CD8-positive, alpha-beta memory T cell (primary cell): ENCODE results near the gene TPO. TPM values are rescaled to one million over a fixed set of nuclear protein-coding genes. Genes with fewer than 3 reads are reported as not detected.
"Not testable (repeated sequence)": the region's sequence is repeated elsewhere in the genome, so short reads cannot be mapped to it uniquely, and the experiment has no call there.

ENCODE experiments used
- CTCF ChIA-PET: fragments of 350-600 bp; sonication (Branson Sonifier 250); formaldehyde crosslinking; loops from one replicate; lab custom pipeline; 2021; ENCODE audit warnings: antibody characterized with exemption; lab: Charles Lee
- POLR2A ChIA-PET: fragments of 350-600 bp; sonication (Branson Sonifier 250); formaldehyde crosslinking; loops from one replicate; lab custom pipeline; 2021; ENCODE audit warnings: antibody characterized with exemption; lab: Charles Lee
- DNase-seq, 5 donors: peaks; one replicate each; pipeline versions ENCODE4 v3.0.0 to v3.0.0-alpha.2; 2020 to 2022; ENCODE audit warnings: mixed read lengths in 1 of 5
- H3K27ac ChIP-seq: one replicate; pipeline ENCODE4 v1.7.0; 2013; ENCODE audit warnings: low read depth, mild to moderate bottlenecking, low read length, moderate library complexity
- H3K27me3 ChIP-seq: 2 replicates; pipeline ENCODE4 v1.7.0; 2013; ENCODE audit warnings: low read length, mild to moderate bottlenecking; ENCODE audit not compliant: insufficient read depth, poor library complexity, severe bottlenecking
- H3K36me3 ChIP-seq: 2 replicates; pipeline ENCODE4 v1.7.0; 2013; ENCODE audit warnings: mild to moderate bottlenecking, low read length, moderate library complexity; ENCODE audit not compliant: insufficient read depth
- H3K4me1 ChIP-seq: 2 replicates; pipeline ENCODE4 v1.7.0; 2013; ENCODE audit warnings: mild to moderate bottlenecking, low read length, moderate library complexity; ENCODE audit not compliant: insufficient read depth
- H3K4me3 ChIP-seq: 2 replicates; pipeline ENCODE4 v1.7.0; 2013; ENCODE audit warnings: mild to moderate bottlenecking, low read length
- H3K9me3 ChIP-seq: 2 replicates; pipeline ENCODE4 v1.7.0; 2013; ENCODE audit warnings: mild to moderate bottlenecking, low read length
- H3K27ac Mint-ChIP-seq, 8 donors: one replicate each; pipeline ENCODE4 v1.8.0; 2020 to 2021; ENCODE audit warnings: mixed read lengths in 8 of 8, mild to moderate bottlenecking in 6 of 8, inconsistent platforms in 3 of 8, moderate library complexity in 3 of 8
- H3K27me3 Mint-ChIP-seq, 2 donors: one replicate each; pipeline ENCODE4 v1.8.0; 2020 to 2021; ENCODE audit warnings: mixed read lengths in 2 of 2, mild to moderate bottlenecking in 1 of 2, moderate library complexity in 1 of 2
- H3K36me3 Mint-ChIP-seq, 3 donors: one replicate each; pipeline ENCODE4 v1.8.0; 2020 to 2021; ENCODE audit warnings: mixed read lengths in 3 of 3, inconsistent platforms in 1 of 3, mild to moderate bottlenecking in 1 of 3
- H3K4me1 Mint-ChIP-seq, 3 donors: one replicate each; pipeline ENCODE4 v1.8.0; 2020 to 2021; ENCODE audit warnings: mixed read lengths in 3 of 3, inconsistent platforms in 1 of 3, mild to moderate bottlenecking in 1 of 3
- H3K4me3 Mint-ChIP-seq, 7 donors: one replicate each; pipeline ENCODE4 v1.8.0; 2020 to 2021; ENCODE audit warnings: mixed read lengths in 7 of 7, mild to moderate bottlenecking in 6 of 7, moderate library complexity in 4 of 7, inconsistent platforms in 2 of 7
- H3K9me3 Mint-ChIP-seq, 5 donors: one replicate each; pipeline ENCODE4 v1.8.0; 2020 to 2022; ENCODE audit warnings: mixed read lengths in 5 of 5, mild to moderate bottlenecking in 3 of 5, moderate library complexity in 2 of 5, inconsistent platforms in 1 of 5
- polyA plus RNA-seq: library from polyadenylated mRNA; unstranded; fragments of 300-500 nt; fragmentation: Illumina TruSeq; gene quantifications from one replicate; pipeline ENCODE4 v1.2.3, GENCODE V29; 2021
- total RNA-seq, 2 experiments: library from RNA; stranded (reverse); gene quantifications; one replicate each; pipeline ENCODE4 v1.2.3, GENCODE V29; 2021

TPO gene
- total and polyA plus RNA-seq, 3 experiments from 2014 or later: 1.8 TPM; not detected in 2

GRCh38 chr2:1491751-1492150 is 78.5 kb downstream of the TPO start:
- no peaks in the 10 kb centered on the region for H3K4me1 Mint-ChIP-seq
- no peaks in the 10 kb centered on the region for H3K36me3 Mint-ChIP-seq
- no peak overlapping the region for H3K4me3 Mint-ChIP-seq
- no peak for DNase-seq
- no peaks in the 10 kb centered on the region for H3K9me3 ChIP-seq
- no peaks in the 10 kb centered on the region for H3K27me3 Mint-ChIP-seq
- H3K27ac ChIP-seq: no peak overlapping the region
- no peak overlapping the region for H3K4me3 ChIP-seq
- no peaks in the 10 kb centered on the region for H3K36me3 ChIP-seq
- no peaks in the 10 kb centered on the region for H3K4me1 ChIP-seq
- peaks cover 0 to 2% (median 0%) of the 10 kb centered on the region in 5 donors for H3K9me3 Mint-ChIP-seq
- no peak overlapping the region for H3K27ac Mint-ChIP-seq
- CTCF ChIA-PET: no interaction called here
- POLR2A ChIA-PET: no interaction called here
- no peaks in the 10 kb centered on the region for H3K27me3 ChIP-seq

DNA sequence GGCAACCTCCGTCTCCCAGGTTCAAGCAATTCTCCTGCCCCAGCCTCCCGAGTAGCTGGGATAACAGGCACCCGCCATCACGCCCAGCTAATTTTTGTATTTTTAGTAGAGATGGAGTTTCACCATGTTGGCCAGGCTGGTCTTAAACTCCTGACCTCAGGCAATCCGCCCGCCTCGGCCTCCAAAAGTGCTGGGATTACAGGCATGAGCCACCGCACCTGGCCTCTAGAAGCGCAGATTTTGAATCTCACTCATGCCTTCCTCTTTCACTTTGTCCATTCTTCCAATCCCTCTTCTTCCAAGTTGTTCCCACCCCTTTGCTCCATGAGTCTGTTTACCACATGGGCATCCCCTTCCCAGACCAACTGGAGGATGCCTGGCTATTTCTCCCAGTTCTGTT is 79.0 kb downstream of the TPO start:
- CTCF ChIA-PET: not testable (repeated sequence)

DNA sequence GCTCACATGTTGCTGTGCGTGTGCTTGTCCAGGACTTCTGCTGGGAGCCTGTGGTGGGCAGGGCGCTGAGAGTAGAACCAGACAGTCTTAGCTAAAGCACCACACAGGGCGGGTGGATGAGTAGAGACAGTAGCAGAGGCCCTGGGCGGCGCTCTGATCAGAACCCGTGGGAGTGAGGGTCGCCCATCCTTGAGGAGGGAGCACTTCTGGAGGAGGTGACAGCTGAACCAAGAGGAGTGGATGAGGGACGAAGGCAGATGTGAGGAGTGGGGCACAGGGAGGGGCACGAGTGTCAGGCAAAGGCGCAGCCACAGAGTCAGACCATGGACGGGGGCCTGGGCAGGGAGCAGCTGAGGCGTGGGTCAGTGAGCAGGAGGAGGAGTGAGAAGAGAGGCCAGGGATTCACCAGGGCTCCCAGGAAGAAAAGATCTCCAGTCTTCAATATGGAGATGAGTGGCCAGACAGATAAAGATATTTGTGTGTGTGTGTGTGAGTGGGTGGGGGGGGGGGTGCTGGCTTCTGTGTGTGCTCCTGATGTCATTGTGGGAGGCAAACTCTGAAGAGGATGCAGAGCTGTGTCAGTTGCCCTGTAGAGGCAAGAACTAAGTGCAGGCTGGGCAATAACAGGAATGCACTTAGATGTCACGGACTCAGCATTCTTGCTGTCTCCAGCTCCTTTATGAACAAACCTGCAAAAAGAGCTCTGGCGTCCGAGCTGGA is 79.6 kb downstream of the TPO start:
- H3K4me1 Mint-ChIP-seq: no peaks in the 10 kb centered on the region
- POLR2A ChIA-PET: no interaction called here
- no peak overlapping the region for H3K4me3 Mint-ChIP-seq
- H3K36me3 Mint-ChIP-seq: no peaks in the 10 kb centered on the region
- DNase-seq: no peak
- H3K9me3 ChIP-seq: no peaks in the 10 kb centered on the region
- H3K36me3 ChIP-seq: no peaks in the 10 kb centered on the region
- H3K4me3 ChIP-seq: no peak overlapping the region
- peaks cover 0 to 2% (median 0%) of the 10 kb centered on the region in 5 donors for H3K9me3 Mint-ChIP-seq
- no peak overlapping the region for H3K27ac ChIP-seq
- no peaks in the 10 kb centered on the region for H3K27me3 ChIP-seq
- CTCF ChIA-PET: no interaction called here
- no peaks in the 10 kb centered on the region for H3K27me3 Mint-ChIP-seq
- peak overlapping the region in 1 of 8 donors; percentile 50 for H3K27ac Mint-ChIP-seq
- H3K4me1 ChIP-seq: no peaks in the 10 kb centered on the region

More for the DNA sequence above, 79.0 kb downstream of the TPO start:
- H3K27me3 ChIP-seq, H3K4me3 Mint-ChIP-seq, H3K4me1 ChIP-seq, H3K9me3 ChIP-seq, POLR2A ChIA-PET, H3K27ac ChIP-seq, H3K4me1 Mint-ChIP-seq, H3K27ac Mint-ChIP-seq, H3K9me3 Mint-ChIP-seq, H3K4me3 ChIP-seq, DNase-seq, H3K36me3 ChIP-seq, H3K36me3 Mint-ChIP-seq, H3K27me3 Mint-ChIP-seq: not testable (repeated sequence)

DNA sequence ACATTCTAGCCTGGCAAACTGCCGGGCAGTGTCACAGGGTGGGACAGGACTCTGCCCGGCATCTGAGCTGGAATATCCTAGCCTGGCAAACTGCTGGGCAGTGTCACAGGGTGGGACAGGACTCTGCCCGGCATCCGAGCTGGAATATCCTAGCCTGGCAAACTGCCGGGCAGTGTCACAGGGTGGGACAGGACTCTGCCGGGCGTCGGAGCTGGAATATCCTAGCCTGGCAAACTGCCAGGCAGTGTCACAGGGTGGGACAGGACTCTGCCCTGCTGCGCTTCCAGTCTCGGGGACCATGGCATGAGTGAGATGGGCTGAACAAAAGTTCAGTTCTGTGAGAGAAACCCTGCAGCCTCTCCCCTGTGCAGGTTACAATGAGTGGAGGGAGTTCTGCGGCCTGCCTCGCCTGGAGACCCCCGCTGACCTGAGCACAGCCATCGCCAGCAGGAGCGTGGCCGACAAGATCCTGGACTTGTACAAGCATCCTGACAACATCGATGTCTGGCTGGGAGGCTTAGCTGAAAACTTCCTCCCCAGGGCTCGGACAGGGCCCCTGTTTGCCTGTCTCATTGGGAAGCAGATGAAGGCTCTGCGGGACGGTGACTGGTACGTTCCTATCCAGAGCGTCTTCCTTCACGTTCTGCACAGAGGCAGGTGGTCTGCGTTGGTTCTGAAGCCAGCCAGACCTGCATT is 80.3 kb downstream of the TPO start:
- POLR2A ChIA-PET: no interaction called here
- Histone ChIP-seq H3K4me1 (no peaks in the 10 kb centered on the region), H3K27ac (no peak overlapping the region), H3K4me3 (no peak overlapping the region), H3K36me3 (no peaks in the 10 kb centered on the region), H3K27me3 (no peaks in the 10 kb centered on the region), H3K9me3 (no peaks in the 10 kb centered on the region)
- H3K4me3 Mint-ChIP-seq: no peak overlapping the region
- no peak for DNase-seq
- no peak overlapping the region for H3K27ac Mint-ChIP-seq
- no peaks in the 10 kb centered on the region for H3K27me3 Mint-ChIP-seq
- no peaks in the 10 kb centered on the region for H3K36me3 Mint-ChIP-seq
- H3K9me3 Mint-ChIP-seq: peaks cover 0 to 2% (median 0%) of the 10 kb centered on the region in 5 donors
- no peaks in the 10 kb centered on the region for H3K4me1 Mint-ChIP-seq
- CTCF ChIA-PET: no interaction called here

- Histone ChIP-seq H3K27me3 (no peaks in the 10 kb centered on the region), H3K36me3 (no peaks in the 10 kb centered on the region), H3K9me3 (no peaks in the 10 kb centered on the region), H3K4me3 (no peak overlapping the region), H3K4me1 (no peaks in the 10 kb centered on the region), H3K27ac (no peak overlapping the region)
- ChIA-PET POLR2A (no interaction called here), CTCF (no interaction called here)
- Mint-ChIP-seq H3K27ac (no peak overlapping the region), H3K36me3 (no peaks in the 10 kb centered on the region), H3K4me1 (no peaks in the 10 kb centered on the region), H3K9me3 (peaks cover 0 to 2% (median 0%) of the 10 kb centered on the region in 5 donors), H3K27me3 (no peaks in the 10 kb centered on the region), H3K4me3 (no peak overlapping the region)
- no peak for DNase-seq
Measured at GRCh38 chr2:1494257-1494656, 81.0 kb downstream of the TPO start.

DNA sequence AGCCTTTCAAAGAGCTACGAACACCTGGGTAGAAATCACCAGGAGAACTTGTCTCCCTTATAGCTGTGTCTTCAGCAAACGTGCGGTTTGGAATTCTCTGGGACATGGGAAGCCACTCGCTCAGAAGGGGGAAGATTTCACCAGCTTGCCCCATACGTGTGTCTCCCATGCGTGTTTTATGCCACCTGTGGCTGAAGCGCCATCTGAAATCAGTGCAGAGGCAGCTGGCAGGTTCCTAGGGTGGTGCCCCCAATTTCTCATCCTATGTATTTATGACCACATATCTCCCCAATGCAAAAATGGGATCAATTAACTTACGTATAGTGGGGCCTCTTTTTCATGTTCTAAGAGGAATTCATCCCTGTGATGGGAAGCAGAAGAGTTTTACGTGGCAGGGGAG is 81.6 kb downstream of the TPO start:
- Mint-ChIP-seq H3K4me3 (no peak overlapping the region), H3K36me3 (no peaks in the 10 kb centered on the region), H3K27me3 (no peaks in the 10 kb centered on the region), H3K27ac (no peak overlapping the region), H3K4me1 (no peaks in the 10 kb centered on the region), H3K9me3 (peaks cover 0 to 2% (median 0%) of the 10 kb centered on the region in 5 donors)
- no peak for DNase-seq
- no peaks in the 10 kb centered on the region for H3K36me3 ChIP-seq
- H3K4me3 ChIP-seq: no peak overlapping the region
- H3K27me3 ChIP-seq: no peaks in the 10 kb centered on the region
- H3K27ac ChIP-seq: no peak overlapping the region
- POLR2A ChIA-PET: no interaction called here
- no peaks in the 10 kb centered on the region for H3K9me3 ChIP-seq
- CTCF ChIA-PET: no interaction called here
- H3K4me1 ChIP-seq: no peaks in the 10 kb centered on the region

GRCh38 chr2:1495676-1496358 is 82.6 kb downstream of the TPO start:
- H3K4me3 Mint-ChIP-seq: no peak overlapping the region
- H3K36me3 Mint-ChIP-seq: no peaks in the 10 kb centered on the region
- peaks cover 0 to 2% (median 0%) of the 10 kb centered on the region in 5 donors for H3K9me3 Mint-ChIP-seq
- no peak overlapping the region for H3K27ac Mint-ChIP-seq
- no peak overlapping the region for H3K27ac ChIP-seq
- CTCF ChIA-PET: no interaction called here
- no peaks in the 10 kb centered on the region for H3K27me3 ChIP-seq
- no peaks in the 10 kb centered on the region for H3K4me1 Mint-ChIP-seq
- POLR2A ChIA-PET: no interaction called here
- no peaks in the 10 kb centered on the region for H3K36me3 ChIP-seq
- no peaks in the 10 kb centered on the region for H3K27me3 Mint-ChIP-seq
- no peaks in the 10 kb centered on the region for H3K4me1 ChIP-seq
- no peaks in the 10 kb centered on the region for H3K9me3 ChIP-seq
- no peak overlapping the region for H3K4me3 ChIP-seq
- DNase-seq: no peak

GRCh38 chr2:1496359-1496821 is 83.1 kb downstream of the TPO start:
- Histone ChIP-seq H3K9me3 (no peaks in the 10 kb centered on the region), H3K27ac (no peak overlapping the region), H3K4me1 (no peaks in the 10 kb centered on the region), H3K27me3 (no peaks in the 10 kb centered on the region), H3K36me3 (no peaks in the 10 kb centered on the region), H3K4me3 (no peak overlapping the region)
- ChIA-PET POLR2A (no interaction called here), CTCF (no interaction called here)
- H3K9me3 Mint-ChIP-seq: peaks cover 0 to 2% (median 0%) of the 10 kb centered on the region in 5 donors
- no peaks in the 10 kb centered on the region for H3K4me1 Mint-ChIP-seq
- DNase-seq: no peak
- no peak overlapping the region for H3K4me3 Mint-ChIP-seq
- H3K27me3 Mint-ChIP-seq: no peaks in the 10 kb centered on the region
- no peak overlapping the region for H3K27ac Mint-ChIP-seq
- no peaks in the 10 kb centered on the region for H3K36me3 Mint-ChIP-seq
